ENCODE measurements around the gene CYYR1.

DNA sequence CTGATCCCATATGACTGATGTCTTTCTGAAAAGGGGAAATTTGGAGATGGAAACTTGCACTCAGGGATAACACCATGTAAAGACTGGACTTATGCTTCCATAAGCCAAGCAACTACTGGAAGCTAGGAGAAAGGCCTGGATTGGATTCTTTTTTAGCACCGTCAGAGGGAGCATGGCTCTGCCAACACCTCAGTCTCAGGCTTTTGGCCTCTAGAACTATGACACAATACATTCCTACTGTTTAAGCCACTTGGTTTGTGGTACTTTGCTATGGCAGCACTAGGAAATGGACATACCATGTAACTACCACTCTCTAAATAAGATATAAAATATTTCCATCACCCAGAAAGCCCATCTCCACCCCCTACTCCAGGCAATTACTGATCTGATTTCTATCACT, 139.7 kb downstream of the CYYR1 start:
- TF ChIP-seq ESRRG (CRISPR knock-in tag; IDR thresholded peaks at IDR 0.05), result no peak
- TF ChIP-seq ZFP3 (CRISPR knock-in tag; IDR thresholded peaks at IDR 0.05), result no peak
- TF ChIP-seq, protein P1, sequence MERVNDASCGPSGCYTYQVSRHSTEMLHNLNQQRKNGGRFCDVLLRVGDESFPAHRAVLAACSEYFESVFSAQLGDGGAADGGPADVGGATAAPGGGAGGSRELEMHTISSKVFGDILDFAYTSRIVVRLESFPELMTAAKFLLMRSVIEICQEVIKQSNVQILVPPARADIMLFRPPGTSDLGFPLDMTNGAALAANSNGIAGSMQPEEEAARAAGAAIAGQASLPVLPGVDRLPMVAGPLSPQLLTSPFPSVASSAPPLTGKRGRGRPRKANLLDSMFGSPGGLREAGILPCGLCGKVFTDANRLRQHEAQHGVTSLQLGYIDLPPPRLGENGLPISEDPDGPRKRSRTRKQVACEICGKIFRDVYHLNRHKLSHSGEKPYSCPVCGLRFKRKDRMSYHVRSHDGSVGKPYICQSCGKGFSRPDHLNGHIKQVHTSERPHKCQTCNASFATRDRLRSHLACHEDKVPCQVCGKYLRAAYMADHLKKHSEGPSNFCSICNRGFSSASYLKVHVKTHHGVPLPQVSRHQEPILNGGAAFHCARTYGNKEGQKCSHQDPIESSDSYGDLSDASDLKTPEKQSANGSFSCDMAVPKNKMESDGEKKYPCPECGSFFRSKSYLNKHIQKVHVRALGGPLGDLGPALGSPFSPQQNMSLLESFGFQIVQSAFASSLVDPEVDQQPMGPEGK (CRISPR knock-in tag; IDR thresholded peaks at IDR 0.05; ENCODE audit: borderline replicate concordance), result no peak
- TF ChIP-seq SNAI2 (CRISPR knock-in tag; IDR thresholded peaks at IDR 0.05), result no peak
- no peak for TF ChIP-seq ZFP30 (CRISPR knock-in tag; IDR thresholded peaks at IDR 0.05)
- no peak for TF ChIP-seq CSDC2 (CRISPR knock-in tag; IDR thresholded peaks at IDR 0.05)

All from SK-N-SH treated with all-trans-retinoic acid at 6 μM for 48 hours (cell line).